ENCODE results near the gene CCNC.

DNA sequence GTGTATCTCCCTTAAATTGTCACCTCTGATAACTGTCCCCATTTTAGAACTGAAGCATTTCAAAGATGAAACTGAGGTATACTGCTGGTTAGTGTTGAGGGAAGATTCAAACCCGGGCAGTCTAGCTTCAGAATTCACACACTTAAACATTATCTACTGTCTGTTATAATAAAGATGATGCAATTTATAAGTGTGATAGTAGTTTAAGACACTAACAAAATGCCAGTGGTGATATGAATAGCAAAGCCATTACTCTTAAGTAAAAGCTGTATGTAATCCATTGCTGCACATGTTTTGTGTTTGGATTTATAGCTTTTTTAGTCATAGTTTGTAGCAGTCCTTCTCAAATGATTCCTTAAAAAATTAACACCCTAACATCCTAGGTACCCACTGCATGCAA is 73.0 kb downstream of the CCNC start:
- TF ChIP-seq, protein P1, sequence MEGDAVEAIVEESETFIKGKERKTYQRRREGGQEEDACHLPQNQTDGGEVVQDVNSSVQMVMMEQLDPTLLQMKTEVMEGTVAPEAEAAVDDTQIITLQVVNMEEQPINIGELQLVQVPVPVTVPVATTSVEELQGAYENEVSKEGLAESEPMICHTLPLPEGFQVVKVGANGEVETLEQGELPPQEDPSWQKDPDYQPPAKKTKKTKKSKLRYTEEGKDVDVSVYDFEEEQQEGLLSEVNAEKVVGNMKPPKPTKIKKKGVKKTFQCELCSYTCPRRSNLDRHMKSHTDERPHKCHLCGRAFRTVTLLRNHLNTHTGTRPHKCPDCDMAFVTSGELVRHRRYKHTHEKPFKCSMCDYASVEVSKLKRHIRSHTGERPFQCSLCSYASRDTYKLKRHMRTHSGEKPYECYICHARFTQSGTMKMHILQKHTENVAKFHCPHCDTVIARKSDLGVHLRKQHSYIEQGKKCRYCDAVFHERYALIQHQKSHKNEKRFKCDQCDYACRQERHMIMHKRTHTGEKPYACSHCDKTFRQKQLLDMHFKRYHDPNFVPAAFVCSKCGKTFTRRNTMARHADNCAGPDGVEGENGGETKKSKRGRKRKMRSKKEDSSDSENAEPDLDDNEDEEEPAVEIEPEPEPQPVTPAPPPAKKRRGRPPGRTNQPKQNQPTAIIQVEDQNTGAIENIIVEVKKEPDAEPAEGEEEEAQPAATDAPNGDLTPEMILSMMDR (conservative IDR thresholded peaks at IDR 0.05; ENCODE audit: low read length): no peak
- no peak for TF ChIP-seq EZH2phosphoT487 (IDR thresholded peaks at IDR 0.05; ENCODE audit: borderline replicate concordance)

Data from Loucy (cell line).